ENCODE data around the gene OSBPL7. TPM values are rescaled to one million over a fixed set of nuclear protein-coding genes. Genes with fewer than 3 reads are reported as not detected.

Gene OSBPL7
- total RNA-seq, 1 donor from 2014 or later = 17.4 TPM

DNA sequence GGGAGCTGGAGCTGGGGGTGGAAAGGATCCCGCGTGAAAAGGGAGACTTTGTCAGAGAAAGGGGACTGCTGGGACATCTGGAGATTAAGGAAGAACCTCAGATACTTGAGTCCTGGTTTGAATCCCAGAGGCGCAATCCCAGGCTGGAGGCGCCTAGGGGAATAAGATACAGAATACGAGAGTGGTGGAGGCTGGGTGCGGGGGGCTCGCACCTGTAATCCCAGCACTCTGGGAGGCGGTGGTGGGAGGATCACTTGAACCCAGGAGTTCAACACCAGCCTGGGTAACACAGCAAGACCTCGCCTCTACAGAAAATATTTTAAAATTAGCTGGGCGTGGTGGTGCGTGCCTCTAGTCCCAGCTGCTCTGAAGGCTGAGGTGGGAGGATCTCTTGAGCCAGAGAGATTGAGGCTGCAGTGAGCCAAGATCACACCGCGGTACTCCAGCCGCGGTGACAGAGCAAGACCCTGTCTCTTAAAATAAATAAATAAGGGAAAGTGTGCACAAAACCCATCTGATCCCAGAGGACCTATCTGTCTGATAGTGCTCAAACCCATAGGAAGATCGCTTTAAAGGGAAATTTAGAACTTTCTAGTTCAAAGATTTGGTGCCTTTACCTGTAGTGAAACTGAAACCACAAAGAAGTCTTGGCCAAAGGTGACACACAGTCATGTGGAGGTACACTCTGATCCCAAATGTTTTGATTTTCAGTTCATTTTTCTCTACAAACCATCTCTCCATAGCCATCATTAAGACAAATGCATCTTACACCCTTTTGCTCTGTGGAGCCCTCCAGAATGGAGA lies 20.1 kb upstream of the OSBPL7 start:
- no peak for DNase-seq (ENCODE audit: low spot score)
- TF ChIP-seq CTCF (IDR thresholded peaks at IDR 0.05) = peak; percentile 68
- Mint-ChIP-seq H3K27me3 (ENCODE audit: low read depth) (peaks cover 13% of the 10 kb centered on the region), H3K27ac (ENCODE audit: unreplicated experiment) (peak overlapping the region; percentile 79), H3K4me3 (ENCODE audit: unreplicated experiment) (peak overlapping the region; percentile 97), H3K36me3 (ENCODE audit: low read depth) (peaks cover 2% of the 10 kb centered on the region), H3K9me3 (ENCODE audit: low read depth) (no peaks in the 10 kb centered on the region), H3K4me1 (ENCODE audit: low read depth) (peaks cover 23% of the 10 kb centered on the region)

- peak; percentile 99 for TF ChIP-seq CTCF (IDR thresholded peaks at IDR 0.05)
- H3K4me1 Mint-ChIP-seq (ENCODE audit: low read depth) = peaks cover 23% of the 10 kb centered on the region
- no peak for DNase-seq (ENCODE audit: low spot score)
- H3K27me3 Mint-ChIP-seq (ENCODE audit: low read depth) = peaks cover 6% of the 10 kb centered on the region
- H3K27ac Mint-ChIP-seq (ENCODE audit: unreplicated experiment) = peak within 1 kb of the TSS; percentile 79
- H3K9me3 Mint-ChIP-seq (ENCODE audit: low read depth) = no peaks in the 10 kb centered on the region
- H3K4me3 Mint-ChIP-seq (ENCODE audit: unreplicated experiment) = peak within 1 kb of the TSS; percentile 97
- H3K36me3 Mint-ChIP-seq (ENCODE audit: low read depth) = peaks cover 2% of the 10 kb centered on the region
These were observed 19.3 kb upstream of the OSBPL7 start, which contains the start of gene SCRN2 for GRCh38 chr17:47840742-47841487. TSS of gene SCRN2 (minus strand) at chr17:47841273. CDS start at chr17:47840843, 430 bp downstream.

GRCh38 chr17:47840001-47840741 lies 18.6 kb upstream of the OSBPL7 start:
- Mint-ChIP-seq H3K9me3 (ENCODE audit: low read depth) (no peaks in the 10 kb centered on the region), H3K4me3 (ENCODE audit: unreplicated experiment) (peak overlapping the region; percentile 97), H3K27ac (ENCODE audit: unreplicated experiment) (no peak overlapping the region), H3K27me3 (ENCODE audit: low read depth) (peaks cover 3% of the 10 kb centered on the region), H3K36me3 (ENCODE audit: low read depth) (peaks cover 2% of the 10 kb centered on the region), H3K4me1 (ENCODE audit: low read depth) (peaks cover 23% of the 10 kb centered on the region)
- DNase-seq (ENCODE audit: low spot score) = no peak
- TF ChIP-seq CTCF (IDR thresholded peaks at IDR 0.05) = no peak

GRCh38 chr17:47839071-47839470 lies 17.5 kb upstream of the OSBPL7 start:
- H3K9me3 Mint-ChIP-seq (ENCODE audit: low read depth) = no peaks in the 10 kb centered on the region
- DNase-seq (ENCODE audit: low spot score) = no peak
- no peak overlapping the region for H3K27ac Mint-ChIP-seq (ENCODE audit: unreplicated experiment)
- peaks cover 23% of the 10 kb centered on the region for H3K4me1 Mint-ChIP-seq (ENCODE audit: low read depth)
- TF ChIP-seq CTCF (IDR thresholded peaks at IDR 0.05) = no peak
- H3K36me3 Mint-ChIP-seq (ENCODE audit: low read depth) = peaks cover 2% of the 10 kb centered on the region
- no peaks in the 10 kb centered on the region for H3K27me3 Mint-ChIP-seq (ENCODE audit: low read depth)
- no peak overlapping the region for H3K4me3 Mint-ChIP-seq (ENCODE audit: unreplicated experiment)

DNA sequence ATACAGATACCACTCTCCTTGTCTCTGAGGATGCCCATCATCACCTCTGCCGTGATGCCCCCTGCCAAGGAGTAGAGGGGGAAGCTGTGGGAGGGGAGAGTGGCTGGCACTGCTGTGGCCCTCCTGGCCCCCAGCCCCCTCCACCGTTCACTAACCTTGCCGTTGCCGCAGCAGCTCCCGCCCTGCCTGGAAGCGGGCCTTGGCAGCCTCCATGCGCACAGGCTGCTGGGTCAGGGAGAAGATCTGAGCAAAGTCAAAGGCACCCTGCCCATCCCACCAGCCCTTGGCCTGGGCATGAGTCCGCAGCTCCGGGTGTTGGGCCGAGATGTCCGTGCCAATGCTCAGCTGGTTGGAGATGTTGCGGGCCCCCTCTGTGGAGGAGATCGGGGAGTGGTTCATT lies 17.0 kb upstream of the OSBPL7 start:
- TF ChIP-seq CTCF (IDR thresholded peaks at IDR 0.05) = no peak
- H3K27ac Mint-ChIP-seq (ENCODE audit: unreplicated experiment) = no peak overlapping the region
- no peak for DNase-seq (ENCODE audit: low spot score)
- no peaks in the 10 kb centered on the region for H3K9me3 Mint-ChIP-seq (ENCODE audit: low read depth)
- H3K4me3 Mint-ChIP-seq (ENCODE audit: unreplicated experiment) = no peak overlapping the region
- H3K36me3 Mint-ChIP-seq (ENCODE audit: low read depth) = peaks cover 2% of the 10 kb centered on the region
- no peaks in the 10 kb centered on the region for H3K27me3 Mint-ChIP-seq (ENCODE audit: low read depth)
- peaks cover 23% of the 10 kb centered on the region for H3K4me1 Mint-ChIP-seq (ENCODE audit: low read depth)

All from chondrocyte (in vitro differentiated cells).